Endothelial cell (in vitro differentiated cells): ENCODE results near the gene TSPAN9. TPM values are rescaled to one million over a fixed set of nuclear protein-coding genes. Genes with fewer than 3 reads are reported as not detected.

Experiments used
- DNase-seq: peaks from one replicate; pipeline ENCODE4 v3.0.0; 2021; ENCODE audit warnings: low spot score
- H3K27ac Mint-ChIP-seq: one replicate; pipeline ENCODE4 v1.8.0; 2021; ENCODE audit warnings: mixed read lengths, inconsistent platforms; ENCODE audit not compliant: unreplicated experiment
- H3K27me3 Mint-ChIP-seq: one replicate; pipeline ENCODE4 v1.8.0; 2021; ENCODE audit warnings: mild to moderate bottlenecking, moderate library complexity, mixed read lengths, inconsistent platforms; ENCODE audit not compliant: unreplicated experiment
- H3K36me3 Mint-ChIP-seq: one replicate; pipeline ENCODE4 v1.8.0; 2021; ENCODE audit warnings: mild to moderate bottlenecking, low read depth, mixed read lengths, inconsistent platforms; ENCODE audit not compliant: unreplicated experiment
- H3K4me1 Mint-ChIP-seq: one replicate; pipeline ENCODE4 v1.8.0; 2021; ENCODE audit warnings: mild to moderate bottlenecking, mixed read lengths, inconsistent platforms; ENCODE audit not compliant: unreplicated experiment
- H3K4me3 Mint-ChIP-seq: one replicate; pipeline ENCODE4 v1.8.0; 2021; ENCODE audit warnings: mild to moderate bottlenecking, mixed read lengths, inconsistent platforms; ENCODE audit not compliant: unreplicated experiment
- H3K9me3 Mint-ChIP-seq: one replicate; pipeline ENCODE4 v1.8.0; 2021; ENCODE audit warnings: mixed read lengths, inconsistent platforms; ENCODE audit not compliant: unreplicated experiment
- CTCF ChIP-seq: fragments of 200-600 bp; sonication (generic); IDR thresholded peaks from one replicate; pipeline ENCODE4 v1.5.0; 2021; ENCODE audit warnings: antibody characterized with exemption; ENCODE audit not compliant: unreplicated experiment
- total RNA-seq: library from RNA; stranded (reverse); fragmentation: NEBNext Ultra II Directional; extraction: Animal tissue kit (Norgen Biotek cat#: 25700); gene quantifications from one replicate; pipeline ENCODE4 v1.2.1, GENCODE V29; 2021; ENCODE audit not compliant: unreplicated experiment

The TSPAN9 gene
- total RNA-seq, 1 donor from 2014 or later, result 116 TPM

- no peak for TF ChIP-seq CTCF
- H3K27me3 Mint-ChIP-seq, result peaks cover 11% of the 10 kb centered on the region
- no peaks in the 10 kb centered on the region for H3K9me3 Mint-ChIP-seq
- no peak for DNase-seq
- H3K4me1 Mint-ChIP-seq, result peaks cover 31% of the 10 kb centered on the region
- H3K27ac Mint-ChIP-seq, result no peak overlapping the region
- H3K36me3 Mint-ChIP-seq, result peaks cover 23% of the 10 kb centered on the region
- H3K4me3 Mint-ChIP-seq, result no peak overlapping the region
These were observed 166.4 kb downstream of the TSPAN9 start for GRCh38 chr12:3243376-3244084.

- peaks cover 5% of the 10 kb centered on the region for H3K27me3 Mint-ChIP-seq
- no peaks in the 10 kb centered on the region for H3K9me3 Mint-ChIP-seq
- no peak overlapping the region for H3K27ac Mint-ChIP-seq
- TF ChIP-seq CTCF, result no peak
- DNase-seq, result no peak
- peaks cover 36% of the 10 kb centered on the region for H3K4me1 Mint-ChIP-seq
- H3K36me3 Mint-ChIP-seq, result peaks cover 27% of the 10 kb centered on the region
- H3K4me3 Mint-ChIP-seq, result no peak overlapping the region
These were observed 167.1 kb downstream of the TSPAN9 start for GRCh38 chr12:3244219-3244750.

- Mint-ChIP-seq H3K4me1 (peaks cover 48% of the 10 kb centered on the region), H3K27me3 (peaks cover 5% of the 10 kb centered on the region), H3K4me3 (no peak overlapping the region), H3K36me3 (peaks cover 38% of the 10 kb centered on the region), H3K27ac (no peak overlapping the region), H3K9me3 (no peaks in the 10 kb centered on the region)
- no peak for DNase-seq
- TF ChIP-seq CTCF, result no peak
These were observed 169.1 kb downstream of the TSPAN9 start for GRCh38 chr12:3246253-3246652.

- DNase-seq, result no peak
- Mint-ChIP-seq H3K4me1 (peaks cover 52% of the 10 kb centered on the region), H3K27ac (no peak overlapping the region), H3K27me3 (peaks cover 4% of the 10 kb centered on the region), H3K9me3 (no peaks in the 10 kb centered on the region), H3K4me3 (no peak overlapping the region), H3K36me3 (peaks cover 42% of the 10 kb centered on the region)
- no peak for TF ChIP-seq CTCF
These were observed 169.9 kb downstream of the TSPAN9 start for GRCh38 chr12:3247077-3247476.

- Mint-ChIP-seq H3K27me3 (peaks cover 5% of the 10 kb centered on the region), H3K4me3 (no peak overlapping the region)
These were observed 170.5 kb downstream of the TSPAN9 start for GRCh38 chr12:3247629-3248161.

More at GRCh38 chr12:3247629-3248161, 170.5 kb downstream of the TSPAN9 start:
- H3K4me1 Mint-ChIP-seq, result peaks cover 52% of the 10 kb centered on the region
- H3K36me3 Mint-ChIP-seq, result peaks cover 42% of the 10 kb centered on the region
- DNase-seq, result no peak
- no peak for TF ChIP-seq CTCF
- H3K27ac Mint-ChIP-seq, result no peak overlapping the region
- H3K9me3 Mint-ChIP-seq, result no peaks in the 10 kb centered on the region
